Left ventricle myocardium inferior (tissue), 1 donor: Measurements from ENCODE around the gene MRPL17. TPM values are rescaled to one million over a fixed set of nuclear protein-coding genes. Genes with fewer than 3 reads are reported as not detected.

Source experiments
- DNase-seq: peaks from one replicate; pipeline ENCODE4 v3.0.0-alpha.2; 2020
- H3K27ac ChIP-seq: fragments of 200-600 bp; replicated peaks from 2 replicates; pipeline ENCODE4 v1.8.0; 2021
- H3K27me3 ChIP-seq: fragments of 200-600 bp; 2 replicates; pipeline ENCODE4 v1.8.0; 2021; ENCODE audit warnings: low read depth
- H3K36me3 ChIP-seq: fragments of 200-600 bp; 2 replicates; pipeline ENCODE4 v1.8.0; 2021
- H3K4me1 ChIP-seq: fragments of 200-600 bp; 2 replicates; pipeline ENCODE4 v1.8.0; 2021
- H3K4me3 ChIP-seq: fragments of 200-600 bp; 2 replicates; pipeline ENCODE4 v1.8.0; 2021; ENCODE audit warnings: mild to moderate bottlenecking, moderate library complexity
- H3K9me3 ChIP-seq: fragments of 200-600 bp; replicated peaks from 2 replicates; pipeline ENCODE4 v1.8.0; 2021
- CTCF ChIP-seq: fragments of 200-600 bp; IDR thresholded peaks from 2 replicates; pipeline ENCODE4 v1.8.0; 2021; ENCODE audit warnings: antibody characterized with exemption, mild to moderate bottlenecking, borderline replicate concordance
- intact Hi-C: fragments of 100-400 bp; cut with micrococcal nuclease; formaldehyde crosslinking; loops from one replicate; pipeline ENCODE4 v1.11.0; 2022
- total RNA-seq: library from RNA; stranded (reverse); fragmentation: NEBNext Ultra II Directional; extraction: Animal tissue kit (Norgen Biotek cat#: 25700); gene quantifications from one replicate; pipeline ENCODE4 v1.2.1, GENCODE V29; 2021
- donor health status: DM: no; HTN: yes; CAD: no; lungs with severe emphysema.

The MRPL17 gene
- total RNA-seq, 1 donor from 2014 or later, result 40.2 TPM

- peak overlapping the region; percentile 51 for H3K27ac ChIP-seq
- no peak overlapping the region for H3K4me3 ChIP-seq
- H3K9me3 ChIP-seq, result no peaks in the 10 kb centered on the region
- intact Hi-C loops, result no loop called here
- H3K36me3 ChIP-seq, result no peaks in the 10 kb centered on the region
- no peak for TF ChIP-seq CTCF
- no peaks in the 10 kb centered on the region for H3K27me3 ChIP-seq
- DNase-seq, result no peak
- peaks cover 13% of the 10 kb centered on the region for H3K4me1 ChIP-seq
These were observed 19.2 kb downstream of the MRPL17 start for GRCh38 chr11:6663794-6664469.

DNA sequence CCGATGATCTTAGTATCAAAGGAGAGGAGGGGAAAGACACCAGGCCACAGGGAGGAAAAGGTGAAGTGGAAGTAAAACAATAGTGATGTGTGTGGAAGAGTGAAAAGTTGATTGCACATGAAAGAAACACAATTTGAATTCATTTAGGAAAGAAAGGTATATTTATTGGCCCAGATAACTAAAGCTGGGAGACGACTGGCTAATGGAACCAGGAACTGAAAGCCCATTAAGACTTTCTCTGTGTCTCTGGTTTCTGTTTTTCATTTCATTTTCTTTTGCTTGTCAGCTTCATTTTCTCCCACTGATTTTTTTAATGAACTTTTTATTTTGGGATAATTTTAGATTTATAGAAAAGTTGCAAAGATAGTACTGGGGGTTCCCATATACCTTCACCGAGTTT lies 22.4 kb downstream of the MRPL17 start:
- no peak for DNase-seq
- intact Hi-C loops, result no loop called here
- no peak for TF ChIP-seq CTCF
- H3K4me1 ChIP-seq, result peaks cover 31% of the 10 kb centered on the region
- no peaks in the 10 kb centered on the region for H3K36me3 ChIP-seq
- no peaks in the 10 kb centered on the region for H3K9me3 ChIP-seq
- no peak overlapping the region for H3K4me3 ChIP-seq
- no peaks in the 10 kb centered on the region for H3K27me3 ChIP-seq
- no peak overlapping the region for H3K27ac ChIP-seq

- no peak overlapping the region for H3K4me3 ChIP-seq
- H3K4me1 ChIP-seq, result peaks cover 38% of the 10 kb centered on the region
- H3K27ac ChIP-seq, result no peak overlapping the region
- H3K27me3 ChIP-seq, result no peaks in the 10 kb centered on the region
- no peaks in the 10 kb centered on the region for H3K36me3 ChIP-seq
- no peak for DNase-seq
- no peak for TF ChIP-seq CTCF
- intact Hi-C loops, result no loop called here
- no peaks in the 10 kb centered on the region for H3K9me3 ChIP-seq
These were observed 24.5 kb downstream of the MRPL17 start for GRCh38 chr11:6658647-6659046.

GRCh38 chr11:6657346-6657745 lies 25.8 kb downstream of the MRPL17 start:
- no peak for DNase-seq
- H3K36me3 ChIP-seq, result no peaks in the 10 kb centered on the region
- peaks cover 42% of the 10 kb centered on the region for H3K4me1 ChIP-seq
- H3K27ac ChIP-seq, result no peak overlapping the region
- no peak for TF ChIP-seq CTCF
- no peaks in the 10 kb centered on the region for H3K9me3 ChIP-seq
- intact Hi-C loops, result no loop called here
- no peaks in the 10 kb centered on the region for H3K27me3 ChIP-seq
- no peak overlapping the region for H3K4me3 ChIP-seq

GRCh38 chr11:6656936-6657335 lies 26.2 kb downstream of the MRPL17 start:
- no peak for TF ChIP-seq CTCF
- H3K9me3 ChIP-seq, result no peaks in the 10 kb centered on the region
- intact Hi-C loops, result no loop called here
- peak overlapping the region; percentile 87 for H3K27ac ChIP-seq
- no peak overlapping the region for H3K4me3 ChIP-seq
- peaks cover 46% of the 10 kb centered on the region for H3K4me1 ChIP-seq
- no peak for DNase-seq
- no peaks in the 10 kb centered on the region for H3K27me3 ChIP-seq
- H3K36me3 ChIP-seq, result no peaks in the 10 kb centered on the region
